IMR-90 (cell line): Measurements from ENCODE around the gene PAK6. TPM values are rescaled to one million over a fixed set of nuclear protein-coding genes. Genes with fewer than 3 reads are reported as not detected.

Experiments
- ATAC-seq: fragments of 200-7000 bp; cut with Tn5 transposase; 2 replicates; pipeline ENCODE4 v1.9.1; 2020; ENCODE audit warnings: low read depth, mild to moderate bottlenecking, moderate library complexity
- BruUV-seq: library from RNA; stranded (reverse); fragments of 400-500 nt; replicated peaks from 2 replicates; lab custom pipeline; 2021; lab: Mats Ljungman, UMichigan
- CTCF ChIA-PET: fragments of 300-600 bp; formaldehyde crosslinking; extraction: SDS; loops from one replicate; lab custom pipeline; 2021; ENCODE audit warnings: antibody characterized with exemption; lab: Yijun Ruan, JAX
- POLR2A ChIA-PET: fragments of 300-600 bp; sonication (Branson Sonifier 250); formaldehyde crosslinking; loops from one replicate; lab custom pipeline; 2022; ENCODE audit warnings: antibody characterized with exemption; ENCODE audit not compliant: unreplicated experiment; lab: Charles Lee
- DNase-seq: peaks from one replicate; pipeline ENCODE4 v3.0.0; 2013
- H2AFZ ChIP-seq: replicated peaks from 2 replicates; pipeline ENCODE3; 2013; ENCODE audit warnings: low read length, mild to moderate bottlenecking; ENCODE audit not compliant: poor library complexity
- H2AK5ac ChIP-seq: 2 replicates; pipeline ENCODE4 v1.6.1; 2013; ENCODE audit warnings: low read depth, low read length, inconsistent platforms
- H2AK9ac ChIP-seq: replicated peaks from 2 replicates; pipeline ENCODE3; 2013; ENCODE audit warnings: mild to moderate bottlenecking, low read depth, low read length, moderate library complexity; ENCODE audit not compliant: poor library complexity
- H2BK120ac ChIP-seq: 2 replicates; pipeline ENCODE4 v1.6.1; 2013; ENCODE audit warnings: low read depth, low read length, inconsistent platforms
- H2BK15ac ChIP-seq: 3 replicates; pipeline ENCODE4 v1.6.1; 2013; ENCODE audit warnings: low read depth, low read length, inconsistent platforms
- H2BK20ac ChIP-seq: 2 replicates; pipeline ENCODE4 v1.6.1; 2013; ENCODE audit warnings: low read depth, mild to moderate bottlenecking, inconsistent platforms, low read length, moderate library complexity
- H2BK5ac ChIP-seq: 2 replicates; pipeline ENCODE4 v1.6.1; 2013; ENCODE audit warnings: mild to moderate bottlenecking, low read depth, low read length, inconsistent platforms; ENCODE audit not compliant: poor library complexity, severe bottlenecking
- H3K14ac ChIP-seq: replicated peaks from 2 replicates; pipeline ENCODE4 v1.6.1; 2013; ENCODE audit warnings: low read depth, low read length, inconsistent platforms
- H3K18ac ChIP-seq: 2 replicates; pipeline ENCODE4 v1.6.1; 2013; ENCODE audit warnings: low read depth, low read length, control low read depth
- H3K23ac ChIP-seq: 2 replicates; pipeline ENCODE4 v1.6.1; 2013; ENCODE audit warnings: low read depth, low read length, inconsistent platforms
- H3K27ac ChIP-seq: 2 replicates; pipeline ENCODE4 v1.5.1; 2013; ENCODE audit warnings: mild to moderate bottlenecking, control low read depth, low read length; ENCODE audit not compliant: insufficient read depth
- H3K27me3 ChIP-seq: 2 replicates; pipeline ENCODE4 v1.6.1; 2013; ENCODE audit warnings: low read length; ENCODE audit not compliant: control insufficient read depth, insufficient read depth
- H3K36me3 ChIP-seq: 2 replicates; pipeline ENCODE4 v1.6.1; 2013; ENCODE audit warnings: low read length, mixed read lengths; ENCODE audit not compliant: control insufficient read depth, insufficient read depth
- H3K4ac ChIP-seq: 2 replicates; pipeline ENCODE4 v1.6.1; 2013; ENCODE audit warnings: low read depth, low read length, inconsistent platforms
- H3K4me1 ChIP-seq: 2 replicates; pipeline ENCODE4 v1.6.1; 2013; ENCODE audit warnings: low read length, mixed read lengths; ENCODE audit not compliant: control insufficient read depth, insufficient read depth
- H3K4me2 ChIP-seq: 2 replicates; pipeline ENCODE4 v1.6.1; 2013; ENCODE audit warnings: low read depth, mild to moderate bottlenecking, control low read depth, low read length, moderate library complexity
- H3K4me3 ChIP-seq: 2 replicates; pipeline ENCODE4 v1.5.1; 2013; ENCODE audit warnings: low read depth, mild to moderate bottlenecking, control low read depth, low read length, moderate library complexity; ENCODE audit not compliant: insufficient read depth
- H3K56ac ChIP-seq: 2 replicates; pipeline ENCODE4 v1.6.1; 2013; ENCODE audit warnings: low read length, inconsistent platforms; ENCODE audit not compliant: insufficient read depth; ENCODE audit errors: extremely low read depth
- H3K79me1 ChIP-seq, 2 experiments: 2 replicates each; pipeline ENCODE4 v1.6.1; 2013; ENCODE audit warnings: low read length in 2 of 2, inconsistent platforms in 1 of 2, low read depth in 1 of 2
- H3K9ac ChIP-seq: 2 replicates; pipeline ENCODE4 v1.6.1; 2013; ENCODE audit warnings: low read depth, low read length, control low read depth
- H3K9me1 ChIP-seq: 2 replicates; pipeline ENCODE4 v1.6.1; 2013; ENCODE audit warnings: low read length, inconsistent platforms; ENCODE audit not compliant: insufficient read depth
- H3K9me3 ChIP-seq: 2 replicates; pipeline ENCODE4 v1.6.1; 2013; ENCODE audit warnings: low read length; ENCODE audit not compliant: control insufficient read depth, insufficient read depth
- H4K20me1 ChIP-seq: 2 replicates; pipeline ENCODE4 v1.6.1; 2013; ENCODE audit warnings: low read length, inconsistent platforms; ENCODE audit not compliant: insufficient read depth
- H4K5ac ChIP-seq: 2 replicates; pipeline ENCODE4 v1.6.1; 2013; ENCODE audit warnings: mild to moderate bottlenecking, low read depth, low read length, control low read depth
- H4K8ac ChIP-seq, 2 experiments: 2 replicates each; pipeline ENCODE4 v1.6.1; 2013; ENCODE audit warnings: low read depth in 2 of 2, low read length in 2 of 2, control low read depth in 1 of 2, inconsistent platforms in 1 of 2
- H4K91ac ChIP-seq: 2 replicates; pipeline ENCODE4 v1.6.1; 2013; ENCODE audit warnings: low read depth, low read length, inconsistent platforms; ENCODE audit not compliant: insufficient read depth
- CHD1 ChIP-seq: IDR thresholded peaks from 2 replicates; pipeline ENCODE4 v1.6.1; 2012; ENCODE audit warnings: low read depth, low read length, improper control_type of control experiment
- RAD21 ChIP-seq: IDR thresholded peaks from 2 replicates; pipeline ENCODE4 v1.6.1; 2012; ENCODE audit warnings: low read length, improper control_type of control experiment
- WGBS, 2 experiments: methylation state at CpG; one replicate each; pipeline versions ENCODE4 v1.1.5 to v1.1.7; 2013; ENCODE audit warnings: missing lambda C conversion rate in 2 of 2; ENCODE audit not compliant: insufficient read length in 1 of 2; ENCODE audit errors: extremely low coverage in 2 of 2; 5-methylcytosine and 5-hydroxymethylcytosine counted together
- dilution Hi-C: fragments of 300-500 bp; cut with HindIII; formaldehyde crosslinking; loops from one replicate; pipeline ENCODE4 v1.14.3; 2018; ENCODE audit warnings: low sequenced_read_pairs; ENCODE audit not compliant: unreplicated experiment
- in situ Hi-C: fragments of 300-500 bp; cut with MboI; formaldehyde crosslinking; loops from 3 replicates; pipeline ENCODE4 v1.14.3; 2019; ENCODE audit warnings: low sequenced_read_pairs, inconsistent platforms, mixed read lengths
- intact Hi-C: fragments of 100-400 bp; cut with micrococcal nuclease; formaldehyde crosslinking; loops from 2 replicates; pipeline ENCODE4 v1.10.0; 2022
- polyA plus RNA-seq, 3 experiments: library from polyadenylated mRNA; depleted of rRNA; stranded (reverse); fragments of >200 nt; gene quantifications; 2 replicates each; pipeline ENCODE4 v1.2.3, GENCODE V29; 2012; ENCODE audit warnings: low replicate concordance in 1 of 3
- total RNA-seq: library from RNA; depleted of rRNA; stranded (reverse); fragments of >200 nt; gene quantifications from 2 replicates; pipeline ENCODE4 v1.2.3, GENCODE V29; 2012

The PAK6 gene
- total and polyA plus RNA-seq, 2 of the 4 experiments (the other 2 are of a cell fraction), result 0.21 TPM; not detected in 1

- H3K27me3 ChIP-seq, result no peaks in the 10 kb centered on the region
- H3K9me1 ChIP-seq, result peaks cover 5% of the 10 kb centered on the region
- no peak overlapping the region for H2BK5ac ChIP-seq
- no peak overlapping the region for H3K18ac ChIP-seq
- H4K5ac ChIP-seq, result no peak overlapping the region
- H3K23ac ChIP-seq, result no peak overlapping the region
- H4K8ac ChIP-seq, result no peak overlapping the region
- H4K91ac ChIP-seq, result peak overlapping the region; percentile 28; the same call in 1 of the 2 replicates
- ATAC-seq (no peak), DNase-seq (no peak)
- BruUV-seq, result no TSS peak
- 69% methylated on average over 8 of the region's 11 CpGs; no CpG with 5 or more reads in 1 of the 2 experiments for WGBS, 2 experiments
- H3K79me1 ChIP-seq, result no peaks in the 10 kb centered on the region
- H2AK9ac ChIP-seq, result no peak overlapping the region
- no peak overlapping the region for H3K56ac ChIP-seq
- peaks cover 8% of the 10 kb centered on the region for H3K4me1 ChIP-seq
- H2AFZ ChIP-seq, result peak overlapping the region; percentile 58
- H3K4me2 ChIP-seq, result no peak overlapping the region
- H3K14ac ChIP-seq, result no peak overlapping the region
- intact Hi-C loops, result loop anchor here (5.0 kb wide), 1 partner anchor 163 kb away; the partner anchor contains the start of gene BMF
- CTCF ChIA-PET, result no interaction called here
- TF ChIP-seq RAD21, result no peak
- no peak for TF ChIP-seq CHD1
- in situ Hi-C loops, result loop anchor here (5.0 kb wide), 2 partner anchors 53 to 223 kb away; no protein-coding TSS in a partner anchor
- H3K9me3 ChIP-seq, result no peaks in the 10 kb centered on the region
- POLR2A ChIA-PET, result interaction anchor here (0.6 kb wide), 1 partner anchor 13 kb away, joined by 3 read pairs; no protein-coding TSS in a partner anchor
- no peak overlapping the region for H3K9ac ChIP-seq
- H2BK120ac ChIP-seq, result no peak overlapping the region
- no peak overlapping the region for H2BK15ac ChIP-seq
- peak overlapping the region; percentile 73; the same call in 1 of the 2 replicates for H2AK5ac ChIP-seq
- dilution Hi-C loops, result no loop called here
- no peaks in the 10 kb centered on the region for H3K36me3 ChIP-seq
- H4K20me1 ChIP-seq, result no peaks in the 10 kb centered on the region
- H3K27ac ChIP-seq, result no peak overlapping the region
- no peak overlapping the region for H2BK20ac ChIP-seq
- H3K4me3 ChIP-seq, result no peak overlapping the region
- H3K4ac ChIP-seq, result no peak overlapping the region
Observed at GRCh38 chr15:40270246-40270995, 31.6 kb downstream of the PAK6 start.
